ENCODE data around the gene RPS13. TPM values are rescaled to one million over a fixed set of nuclear protein-coding genes. Genes with fewer than 3 reads are reported as not detected.

The RPS13 gene
- total RNA-seq: 1,240 and 1,433 TPM in 2 replicates

DNA sequence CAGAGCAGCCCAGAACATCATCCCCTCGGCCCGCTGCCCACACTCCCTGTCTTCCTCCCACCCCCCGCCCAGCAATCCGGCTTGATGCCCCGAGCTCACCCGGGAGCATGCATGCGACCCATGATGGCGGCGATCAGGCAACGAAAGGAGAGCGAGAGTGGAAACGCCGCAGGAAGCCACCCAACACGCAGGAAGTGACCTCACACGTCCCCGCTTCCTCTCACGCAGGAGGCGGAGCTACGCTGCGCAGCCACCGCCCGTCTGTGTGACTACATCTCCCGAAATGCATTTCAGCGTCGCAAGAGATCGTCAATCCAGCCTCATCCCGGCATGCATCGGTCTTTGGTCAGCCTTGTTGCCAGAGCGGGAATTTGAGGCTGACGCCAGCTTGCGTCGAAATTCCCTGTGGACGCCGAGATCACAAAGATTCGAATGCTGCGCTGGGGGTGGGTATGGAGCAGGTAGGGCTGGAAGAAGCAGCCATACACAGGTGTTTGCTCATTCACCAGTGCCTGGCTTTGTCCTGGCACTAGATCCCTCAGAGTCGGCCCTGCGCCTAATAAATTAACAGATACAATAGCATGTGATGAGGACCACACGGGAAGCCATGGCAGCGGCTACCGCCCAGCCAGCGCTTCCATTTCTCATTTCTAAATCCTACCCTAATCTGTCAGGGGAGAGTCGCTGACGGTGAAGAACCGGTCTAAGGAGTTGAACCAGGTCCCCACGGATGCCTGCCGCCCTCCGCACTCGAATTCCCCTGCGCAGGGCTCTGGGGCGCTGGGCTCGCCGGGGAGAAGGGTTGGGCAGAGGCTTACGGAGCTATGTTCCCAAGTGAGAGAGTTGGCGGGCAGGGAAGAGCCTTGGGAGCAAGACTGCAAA is at the start of gene RPS13:
TSS of gene RPS13 (minus strand) at position 148 of the 882 bp plus-strand sequence. CDS start at position 122, 26 bp downstream.

Small RNA genes lying within 50 kb of the gene (small RNA-seq; reads per million reads assigned to genes)
- not detected for gene RNU6-593P
- gene SNORD14A: 1,678 reads per million, percentile 100 among the genes with 10 or more reads in this experiment
- gene SNORD14B: not detected

Other genes with a start within 250 kb of the RPS13 start
- gene PLEKHA7, start 63.3 kb downstream of the RPS13 start, total RNA-seq: 0.13 and 1.7 TPM in 2 replicates
- 236 and 286 TPM in 2 replicates for gene PIK3C2A, start 130.3 kb upstream of the RPS13 start, total RNA-seq
- 98.1 and 133 TPM in 2 replicates for gene NUCB2, start 199.1 kb upstream of the RPS13 start, total RNA-seq

Data from thoracic aorta endothelial cell (primary cell).